Fibroblast of upper back skin (primary cell): ENCODE measurements around the gene SFI1.
"Not testable (repeated sequence)": the region's sequence is repeated elsewhere in the genome, so short reads cannot be mapped to it uniquely, and the experiment has no call there.

ENCODE experiments used
- DNase-seq: peaks from one replicate; pipeline ENCODE4 v3.0.0-alpha.2; 2013

SFI1 gene

DNA sequence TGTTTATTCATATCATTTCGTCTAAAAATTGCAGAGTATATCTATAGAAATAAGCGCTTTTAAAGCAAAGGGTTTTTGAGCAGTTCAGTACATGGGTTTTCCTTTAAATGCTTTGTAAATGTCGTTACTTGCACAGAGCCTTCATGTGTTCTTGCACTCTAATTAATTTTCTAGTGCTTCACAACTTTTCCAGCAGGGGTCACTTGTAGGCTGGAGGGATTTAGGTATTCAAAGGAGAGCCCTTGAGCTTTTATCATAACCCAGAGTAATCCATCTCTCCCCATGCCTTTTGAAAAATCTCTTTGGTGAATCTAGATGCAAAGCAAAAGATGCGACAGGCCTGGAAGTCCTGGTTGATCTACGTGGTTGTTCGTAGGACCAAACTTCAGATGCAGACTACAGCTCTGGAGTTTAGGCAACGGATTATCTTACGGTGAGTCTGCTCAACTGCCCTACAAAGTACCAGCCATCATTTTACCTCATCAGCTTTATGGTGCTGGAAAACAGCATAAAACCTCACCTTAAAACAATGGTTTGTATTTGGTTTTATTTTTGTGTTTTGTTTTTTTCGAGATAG, 60.4 kb downstream of the SFI1 start:
- DNase-seq, result peak; percentile 41

DNA sequence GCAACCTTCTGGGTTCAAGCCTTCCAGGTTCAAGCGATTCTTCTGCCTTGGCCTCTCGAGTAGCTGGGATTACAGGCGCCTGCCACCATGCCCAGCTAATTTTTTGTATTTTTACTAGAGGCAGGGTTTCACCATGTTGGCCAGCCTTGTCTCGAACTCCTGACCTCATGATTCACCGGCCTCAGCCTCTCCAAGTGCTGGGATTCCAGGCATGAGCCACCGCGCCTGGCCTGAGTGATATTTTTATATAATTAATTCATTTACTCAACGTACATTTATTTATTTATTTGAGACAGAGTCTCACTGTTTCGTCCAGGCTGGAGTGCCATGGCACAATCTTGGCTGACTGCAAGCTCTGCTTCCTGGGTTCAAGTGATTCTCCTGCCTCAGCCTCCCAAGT, 62.2 kb downstream of the SFI1 start:
- DNase-seq, result not testable (repeated sequence)

DNA sequence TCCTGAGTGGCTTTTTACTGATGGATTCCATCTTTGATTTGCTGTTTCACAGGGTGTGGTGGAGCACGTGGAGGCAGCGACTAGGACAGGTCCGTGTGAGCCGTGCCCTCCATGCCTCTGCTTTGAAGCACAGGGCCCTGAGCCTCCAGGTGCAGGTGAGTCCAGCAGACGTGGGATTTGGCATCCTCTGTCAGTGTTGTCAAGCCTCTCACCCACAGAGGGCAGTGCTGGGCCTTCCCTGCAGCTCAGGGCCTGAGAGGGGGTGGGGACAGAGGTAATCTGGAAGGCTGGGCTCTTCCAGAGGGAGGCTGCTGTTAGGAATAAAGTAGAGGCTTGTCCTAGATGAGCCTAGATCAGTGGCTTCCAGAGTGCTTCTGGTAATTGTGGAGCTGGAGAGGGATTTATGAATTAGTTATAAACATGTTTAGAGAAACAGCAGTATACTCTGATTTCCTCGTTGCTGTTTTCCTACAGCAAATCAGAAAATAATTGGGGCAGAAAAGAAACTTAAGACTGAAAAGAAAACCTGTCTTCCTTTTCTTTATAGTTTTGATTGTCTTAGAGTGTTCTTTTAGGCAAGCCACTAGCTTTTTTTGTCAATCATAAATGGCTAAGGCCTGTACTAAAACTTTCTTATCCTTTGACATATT, 65.0 kb downstream of the SFI1 start:
- DNase-seq, result peak; percentile 77

- no peak for DNase-seq
These were observed 65.6 kb downstream of the SFI1 start for GRCh38 chr22:31561970-31562369.

GRCh38 chr22:31566484-31566883, 70.1 kb downstream of the SFI1 start:
- DNase-seq, result no peak

- DNase-seq, result no peak
These were observed 70.9 kb downstream of the SFI1 start for GRCh38 chr22:31567196-31567595.

DNA sequence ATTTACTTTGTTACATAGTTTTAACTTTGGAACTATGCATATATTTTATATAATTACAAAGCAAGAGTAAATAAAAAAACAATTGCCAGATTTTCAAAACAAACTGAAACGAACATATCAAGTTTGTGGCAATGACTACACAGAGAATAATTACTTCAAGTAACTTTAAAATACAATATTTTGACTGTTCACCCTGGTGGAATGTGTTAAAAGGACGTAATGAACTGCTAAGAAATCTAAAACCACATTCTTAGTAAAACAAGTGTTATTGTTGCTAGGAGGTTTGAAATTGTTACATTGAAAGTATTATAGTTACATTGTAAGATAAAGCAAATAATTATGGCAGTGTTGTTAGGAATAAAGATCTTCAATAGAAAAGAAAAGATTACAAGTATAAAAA, 71.4 kb downstream of the SFI1 start:
- DNase-seq, result no peak

DNA sequence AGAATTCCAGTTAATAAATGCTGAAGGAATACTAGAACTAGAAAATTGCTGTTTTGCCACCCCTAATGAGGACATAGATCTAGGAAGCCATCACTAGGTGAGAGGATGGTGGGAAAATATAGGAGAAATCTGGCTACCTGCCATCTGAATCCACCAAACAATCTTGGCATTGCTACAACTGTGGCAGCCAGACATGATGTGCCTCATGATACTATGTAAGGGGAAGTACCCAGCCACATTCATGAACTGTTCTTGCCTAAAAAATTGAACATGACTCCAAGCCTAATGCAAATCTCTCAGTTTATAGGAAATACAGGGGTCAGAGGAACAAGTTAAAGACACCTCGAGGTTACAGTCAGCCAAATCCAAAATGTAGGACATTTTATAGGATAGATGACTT, 72.8 kb downstream of the SFI1 start:
- no peak for DNase-seq

DNA sequence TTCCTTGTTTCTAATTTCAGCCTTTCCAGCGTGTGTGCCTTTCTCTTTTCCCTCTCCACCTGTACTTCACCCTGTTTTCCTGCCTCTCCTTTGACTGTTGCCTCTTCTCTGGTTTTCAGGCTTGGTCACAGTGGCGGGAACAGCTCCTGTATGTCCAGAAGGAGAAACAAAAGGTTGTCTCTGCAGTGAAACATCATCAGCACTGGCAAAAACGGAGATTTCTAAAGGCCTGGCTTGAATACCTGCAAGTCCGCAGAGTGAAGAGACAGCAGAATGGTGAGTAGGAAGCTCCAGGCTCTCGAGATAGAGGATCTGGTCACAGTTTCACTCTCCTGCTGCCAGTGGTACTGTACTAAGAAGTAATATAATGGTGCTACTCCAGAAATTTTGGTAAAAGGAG, 76.6 kb downstream of the SFI1 start:
- DNase-seq, result no peak

DNA sequence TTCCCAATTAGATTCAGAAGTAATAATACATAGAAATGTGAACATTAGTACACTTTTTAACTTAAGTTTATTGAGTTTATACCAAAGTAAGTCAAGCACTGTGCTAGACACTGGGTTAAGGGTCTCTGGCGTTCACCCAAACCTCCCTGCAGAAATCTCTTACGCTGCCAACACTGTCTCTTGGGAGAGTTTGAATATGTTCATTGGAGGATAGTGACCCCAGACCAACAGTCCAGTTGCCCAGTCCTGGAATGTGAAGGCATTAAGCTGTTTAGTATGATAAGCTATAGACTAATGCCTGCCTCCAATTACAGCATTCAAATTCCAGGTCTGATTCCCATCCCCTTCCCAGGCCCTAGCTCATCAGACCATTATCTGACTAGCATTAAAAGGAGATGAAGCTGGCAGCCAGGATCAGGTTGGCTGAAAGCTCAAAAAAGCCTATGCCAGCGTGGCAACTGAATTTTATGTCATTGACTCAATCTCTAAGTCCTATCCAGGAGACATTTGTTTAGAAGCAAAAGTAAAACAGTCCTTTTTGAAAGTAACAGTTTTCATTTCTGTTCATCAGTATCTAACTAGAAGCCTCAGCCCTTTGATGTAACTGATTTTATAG, 77.8 kb downstream of the SFI1 start:
- no peak for DNase-seq

- no peak for DNase-seq
These were observed 78.9 kb downstream of the SFI1 start for GRCh38 chr22:31575190-31575589.

GRCh38 chr22:31577711-31578110, 81.4 kb downstream of the SFI1 start:
- no peak for DNase-seq

GRCh38 chr22:31578171-31578570, 81.8 kb downstream of the SFI1 start:
- no peak for DNase-seq

- DNase-seq, result no peak
These were observed 83.5 kb downstream of the SFI1 start for GRCh38 chr22:31579835-31580242.

DNA sequence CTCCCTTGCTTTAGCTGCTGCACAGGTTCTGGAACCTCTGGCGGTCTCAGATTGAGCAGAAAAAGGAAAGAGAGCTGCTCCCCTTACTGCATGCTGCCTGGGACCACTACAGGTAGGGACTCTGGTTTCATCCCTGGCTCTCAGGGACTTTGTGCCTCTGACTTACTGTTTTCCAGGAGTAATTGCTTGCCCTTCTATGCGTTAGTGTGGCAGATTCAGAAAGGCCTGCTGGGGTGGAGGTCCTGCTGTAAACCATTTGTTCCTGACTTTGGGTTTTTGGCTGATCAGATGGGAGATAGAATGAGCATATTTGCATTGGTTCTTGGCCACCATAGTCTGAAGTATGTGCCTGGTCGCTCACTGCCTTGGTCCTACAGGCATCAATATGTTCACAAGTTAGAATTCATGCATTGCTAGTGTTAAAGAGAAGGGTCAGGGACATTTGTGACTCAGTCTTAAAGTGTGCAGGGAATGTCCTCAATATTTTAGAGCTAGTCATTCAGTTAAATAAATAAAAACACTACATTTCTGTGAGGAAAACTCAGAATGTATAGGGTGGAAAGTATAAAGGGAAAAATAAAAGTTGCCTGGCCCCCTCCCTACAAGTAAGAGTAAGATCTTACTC, 87.6 kb downstream of the SFI1 start:
- DNase-seq, result peak; percentile 56

DNA sequence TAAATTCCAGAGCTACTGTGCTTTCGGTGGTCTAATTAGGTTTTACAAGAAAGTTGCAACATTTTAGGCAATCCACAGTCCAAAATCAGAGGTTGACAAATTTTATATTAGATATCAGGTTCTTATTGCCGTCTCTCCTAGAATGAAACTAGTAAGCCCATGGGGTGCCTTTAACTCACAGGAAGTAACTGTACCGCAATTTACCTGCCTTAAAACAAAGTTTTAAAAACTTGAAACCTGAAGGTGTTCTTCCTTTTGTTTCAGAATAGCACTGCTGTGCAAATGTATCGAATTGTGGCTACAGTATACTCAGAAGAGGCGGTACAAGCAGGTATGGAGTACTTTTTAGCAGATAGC, 88.4 kb downstream of the SFI1 start:
- DNase-seq, result no peak

DNA sequence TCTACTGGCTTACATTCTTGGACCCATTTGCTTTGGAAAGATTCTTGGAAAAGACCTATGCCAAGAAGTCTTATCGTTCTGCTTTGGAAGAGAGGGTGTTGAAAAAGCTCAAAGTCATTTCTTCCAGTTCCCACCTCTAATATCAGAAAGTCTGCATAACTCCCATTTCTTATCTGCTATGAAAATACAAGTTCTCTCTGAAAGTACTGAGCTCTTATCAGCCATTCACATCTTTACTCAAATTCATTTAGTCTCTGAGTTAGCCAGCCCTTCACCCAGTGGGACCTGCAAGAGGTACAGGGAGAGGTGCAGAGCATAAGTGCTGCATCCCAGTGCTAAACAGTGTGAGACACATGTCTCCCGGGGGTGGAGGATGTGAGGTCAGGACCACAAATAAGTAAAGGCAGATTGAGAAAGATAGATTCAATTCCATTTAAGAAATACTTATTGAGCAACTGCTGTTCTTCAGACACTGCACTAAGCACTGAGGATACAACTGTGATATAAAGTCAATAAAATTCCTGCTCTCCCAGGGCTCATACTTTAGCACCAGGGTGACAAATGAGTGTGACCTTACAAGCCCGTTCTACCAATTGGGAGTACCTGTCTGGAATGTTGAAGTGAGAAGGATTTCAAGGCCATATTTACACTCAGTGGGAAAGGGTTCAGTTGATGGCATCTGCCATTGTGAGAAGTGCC, 89.0 kb downstream of the SFI1 start:
- peak; percentile 13 for DNase-seq

DNA sequence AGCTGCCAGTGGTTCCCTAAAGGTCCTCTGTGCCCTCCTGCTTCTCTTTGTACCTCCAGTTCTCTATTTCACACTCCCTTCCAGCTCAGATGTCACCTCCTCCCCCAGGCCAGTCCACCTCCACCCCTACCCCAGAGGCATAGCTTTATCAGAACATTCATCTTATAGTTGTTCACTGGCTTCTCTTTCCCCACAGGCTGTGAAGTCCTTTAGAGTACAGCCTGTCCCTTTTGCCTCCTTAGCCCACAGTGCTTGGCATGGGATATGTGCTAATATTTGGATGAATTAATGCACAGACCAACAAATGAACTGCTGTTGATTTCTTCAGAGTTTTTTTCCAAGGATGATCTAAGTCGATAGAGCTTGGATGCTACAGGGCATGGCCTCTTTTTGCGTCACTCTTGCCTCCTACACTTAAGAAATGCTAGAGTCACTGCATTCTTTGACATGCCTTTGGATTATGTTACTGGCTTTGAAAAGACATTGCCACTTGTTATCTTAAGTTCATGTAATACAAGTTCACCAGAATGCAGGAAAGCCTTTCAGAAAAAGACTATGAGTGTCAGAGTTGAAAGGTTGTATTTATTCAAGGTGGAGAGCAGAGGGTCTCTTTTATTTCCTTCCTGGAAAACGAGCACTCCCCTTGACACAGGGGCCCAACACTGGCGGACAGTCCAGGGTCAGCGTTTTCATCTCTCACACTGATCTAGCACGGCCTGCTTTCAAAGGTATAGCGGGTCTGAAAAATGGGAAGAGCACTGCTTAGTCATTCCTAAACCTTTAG, 90.0 kb downstream of the SFI1 start:
- no peak for DNase-seq

DNA sequence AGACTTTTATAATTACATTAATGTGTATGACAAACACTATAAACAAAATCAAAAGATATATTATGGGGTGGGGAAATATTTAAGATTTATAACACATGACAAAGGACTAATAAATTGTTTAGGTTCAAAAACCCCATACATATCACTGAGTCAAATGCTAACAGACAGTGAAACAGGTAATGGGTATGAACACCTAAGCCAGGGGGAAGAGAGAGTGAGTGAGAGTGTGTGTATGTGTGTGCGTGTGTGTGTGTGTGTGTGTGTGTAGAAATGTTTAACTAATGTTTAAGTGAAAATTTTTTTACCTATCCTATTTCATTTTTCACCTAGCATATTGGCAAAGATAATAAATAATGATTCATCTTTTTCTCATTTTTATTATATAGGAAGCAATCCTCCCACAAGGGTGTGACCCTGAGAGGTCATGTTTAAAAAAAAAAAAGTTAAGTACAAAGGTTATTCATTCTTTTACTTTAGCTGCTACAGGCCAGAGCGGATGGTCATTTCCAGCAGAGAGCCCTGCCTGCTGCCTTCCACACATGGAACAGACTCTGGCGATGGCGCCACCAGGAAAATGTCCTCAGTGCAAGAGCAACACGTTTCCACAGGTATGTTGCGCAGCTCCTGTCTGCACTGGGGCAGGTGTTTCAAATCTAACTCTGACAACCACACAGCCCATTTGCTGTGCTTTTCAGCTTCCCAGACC, 92.8 kb downstream of the SFI1 start:
- no peak for DNase-seq

DNA sequence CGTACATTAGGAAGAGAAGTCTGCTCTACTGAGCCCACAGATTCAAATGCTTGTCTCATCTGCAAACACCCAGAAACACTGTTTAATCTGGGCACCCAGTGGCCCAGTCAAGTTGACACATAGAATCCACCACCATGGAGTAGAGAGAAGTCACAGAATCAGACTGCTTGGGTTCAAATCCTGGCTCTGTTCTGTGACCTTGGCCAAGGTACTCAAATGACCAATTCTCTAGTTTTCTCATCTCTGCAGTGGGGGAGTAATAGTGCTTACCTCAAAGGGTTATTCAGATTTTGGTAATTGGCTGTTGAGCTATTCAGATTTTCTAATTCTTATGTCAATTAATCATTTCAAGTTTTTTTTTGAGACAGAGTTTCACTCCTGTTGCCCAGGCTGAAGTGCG, 93.8 kb downstream of the SFI1 start:
- not testable (repeated sequence) for DNase-seq

DNA sequence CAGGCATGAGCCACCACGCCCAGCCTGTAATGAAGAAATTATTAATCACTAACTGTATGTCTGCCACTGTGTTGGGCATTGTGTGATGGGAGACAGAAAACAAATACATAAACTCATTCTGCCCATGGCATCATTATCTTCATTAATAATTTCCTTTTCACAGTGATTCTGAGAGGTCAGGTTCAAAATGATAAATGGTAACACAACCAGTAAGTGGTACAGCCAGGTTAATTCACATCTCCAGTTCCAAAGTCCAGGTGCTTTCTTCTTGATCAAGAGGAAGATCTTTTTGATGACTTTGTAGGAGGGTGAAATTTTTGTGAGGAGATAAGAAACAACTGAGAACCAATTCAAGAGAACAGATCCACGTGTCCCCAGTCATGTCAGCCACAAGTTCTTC, 98.9 kb downstream of the SFI1 start:
- DNase-seq, result no peak

GRCh38 chr22:31602259-31602952, 106.1 kb downstream of the SFI1 start:
- peak; percentile 92 for DNase-seq
